ENCODE data around the gene SRSF10.
A peak's percentile ranks its signal among the peaks of the same experiment; 100 is the strongest.

Gene SRSF10

GRCh38 chr1:23957096-23957495, 23.0 kb downstream of the SRSF10 start:
- peak overlapping the region; percentile 89 for H3K27ac ChIP-seq (ENCODE audit: low read depth, low read length, poor library complexity, severe bottlenecking)
- no peak overlapping the region for H3K4me2 ChIP-seq (ENCODE audit: low read length)
- H3K4me3 ChIP-seq (ENCODE audit: low read depth, low read length, poor library complexity, severe bottlenecking) = no peak overlapping the region
- H2AFZ ChIP-seq (ENCODE audit: low read length) = no peak overlapping the region
- H3K27me3 ChIP-seq (ENCODE audit: insufficient read depth, low read length) = no peaks in the 10 kb centered on the region
- H3K36me3 ChIP-seq (ENCODE audit: insufficient read depth, low read length) = peaks cover 22% of the 10 kb centered on the region; the same call in 1 of the 2 replicates
- peaks cover 16% of the 10 kb centered on the region for H3K79me2 ChIP-seq (ENCODE audit: insufficient read depth, low read length)
- H3K9ac ChIP-seq (ENCODE audit: low read length) = no peak overlapping the region; the same call in 1 of the 2 replicates
- no peaks in the 10 kb centered on the region for H4K20me1 ChIP-seq (ENCODE audit: insufficient read depth, low read length)
- peaks cover 5% of the 10 kb centered on the region; the same call in 1 of the 2 replicates for H3F3A ChIP-seq (ENCODE audit: insufficient read depth, low read length)
- TF ChIP-seq EZH2 (IDR thresholded peaks at IDR 0.05; ENCODE audit: borderline replicate concordance, low read length) (no peak), CTCF (IDR thresholded peaks at IDR 0.05; ENCODE audit: low read length) (no peak)
- H3K9me3 ChIP-seq (ENCODE audit: low read length) = no peaks in the 10 kb centered on the region
- H3K4me1 ChIP-seq (ENCODE audit: insufficient read depth, low read length, severe bottlenecking) = peaks cover 45% of the 10 kb centered on the region
- no peaks in the 10 kb centered on the region for H3K9me2 ChIP-seq (ENCODE audit: low read depth, low read length)

GRCh38 chr1:23953020-23953419, 27.1 kb downstream of the SRSF10 start:
- no peaks in the 10 kb centered on the region for H3K36me3 ChIP-seq (ENCODE audit: insufficient read depth, low read length)
- H3K9me2 ChIP-seq (ENCODE audit: low read depth, low read length) = no peaks in the 10 kb centered on the region
- no peak overlapping the region for H2AFZ ChIP-seq (ENCODE audit: low read length)
- H3K4me2 ChIP-seq (ENCODE audit: low read length) = no peak overlapping the region
- H3K4me1 ChIP-seq (ENCODE audit: insufficient read depth, low read length, severe bottlenecking) = peaks cover 24% of the 10 kb centered on the region
- H3K79me2 ChIP-seq (ENCODE audit: insufficient read depth, low read length) = no peaks in the 10 kb centered on the region
- no peaks in the 10 kb centered on the region for H3K27me3 ChIP-seq (ENCODE audit: insufficient read depth, low read length)
- H3K4me3 ChIP-seq (ENCODE audit: low read depth, low read length, poor library complexity, severe bottlenecking) = no peak overlapping the region
- no peak overlapping the region for H3K9ac ChIP-seq (ENCODE audit: low read length)
- H3K27ac ChIP-seq (ENCODE audit: low read depth, low read length, poor library complexity, severe bottlenecking) = no peak overlapping the region
- no peaks in the 10 kb centered on the region for H3K9me3 ChIP-seq (ENCODE audit: low read length)
- no peaks in the 10 kb centered on the region for H4K20me1 ChIP-seq (ENCODE audit: insufficient read depth, low read length)
- H3F3A ChIP-seq (ENCODE audit: insufficient read depth, low read length) = peaks cover 5% of the 10 kb centered on the region; the same call in 1 of the 2 replicates
- TF ChIP-seq EZH2 (IDR thresholded peaks at IDR 0.05; ENCODE audit: borderline replicate concordance, low read length) (no peak), CTCF (IDR thresholded peaks at IDR 0.05; ENCODE audit: low read length) (no peak)

- no peaks in the 10 kb centered on the region for H3K9me2 ChIP-seq (ENCODE audit: low read depth, low read length)
- no peak for TF ChIP-seq CTCF (IDR thresholded peaks at IDR 0.05; ENCODE audit: low read length)
- TF ChIP-seq EZH2 (IDR thresholded peaks at IDR 0.05; ENCODE audit: borderline replicate concordance, low read length) = no peak
- no peak overlapping the region for H3K4me2 ChIP-seq (ENCODE audit: low read length)
- no peak overlapping the region for H3K27ac ChIP-seq (ENCODE audit: low read depth, low read length, poor library complexity, severe bottlenecking)
- H4K20me1 ChIP-seq (ENCODE audit: insufficient read depth, low read length) = no peaks in the 10 kb centered on the region
- H3K27me3 ChIP-seq (ENCODE audit: insufficient read depth, low read length) = no peaks in the 10 kb centered on the region; the same call in 1 of the 2 replicates
- no peaks in the 10 kb centered on the region for H3K36me3 ChIP-seq (ENCODE audit: insufficient read depth, low read length)
- no peaks in the 10 kb centered on the region for H3K4me1 ChIP-seq (ENCODE audit: insufficient read depth, low read length, severe bottlenecking)
- H3K9me3 ChIP-seq (ENCODE audit: low read length) = peaks cover 12% of the 10 kb centered on the region
- no peak overlapping the region for H3K4me3 ChIP-seq (ENCODE audit: low read depth, low read length, poor library complexity, severe bottlenecking)
- no peak overlapping the region for H2AFZ ChIP-seq (ENCODE audit: low read length)
- H3K9ac ChIP-seq (ENCODE audit: low read length) = no peak overlapping the region
- H3F3A ChIP-seq (ENCODE audit: insufficient read depth, low read length) = no peaks in the 10 kb centered on the region
- no peaks in the 10 kb centered on the region for H3K79me2 ChIP-seq (ENCODE audit: insufficient read depth, low read length)
Observed at GRCh38 chr1:23947366-23947765, 32.8 kb downstream of the SRSF10 start.
